AG20443 (cell line): ENCODE measurements around the gene MUC2.
"Not testable (repeated sequence)": the region's sequence is repeated elsewhere in the genome, so short reads cannot be mapped to it uniquely, and the experiment has no call there.

Source experiments
- DNase-seq: peaks from one replicate; pipeline ENCODE4 v3.0.0; 2012; ENCODE audit warnings: low spot score, mixed read lengths

MUC2 gene

DNA sequence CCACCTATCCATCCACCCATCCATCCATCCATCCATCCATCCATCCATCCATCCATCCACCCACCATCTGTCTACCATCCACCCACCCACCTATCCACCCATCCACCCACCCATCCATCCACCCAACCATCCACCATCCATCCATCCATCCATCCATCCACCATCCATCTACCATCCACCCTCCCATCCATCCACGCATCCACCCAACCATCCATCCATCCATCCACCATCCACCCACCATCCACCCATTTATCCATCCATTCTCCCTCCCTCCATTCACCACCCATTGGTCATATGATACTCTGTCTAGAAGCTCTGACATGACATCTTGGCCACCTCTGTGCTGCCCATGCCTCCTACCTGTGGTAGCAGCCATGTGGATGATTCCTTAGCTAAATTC is 31.7 kb downstream of the MUC2 start:
- DNase-seq = no peak

DNA sequence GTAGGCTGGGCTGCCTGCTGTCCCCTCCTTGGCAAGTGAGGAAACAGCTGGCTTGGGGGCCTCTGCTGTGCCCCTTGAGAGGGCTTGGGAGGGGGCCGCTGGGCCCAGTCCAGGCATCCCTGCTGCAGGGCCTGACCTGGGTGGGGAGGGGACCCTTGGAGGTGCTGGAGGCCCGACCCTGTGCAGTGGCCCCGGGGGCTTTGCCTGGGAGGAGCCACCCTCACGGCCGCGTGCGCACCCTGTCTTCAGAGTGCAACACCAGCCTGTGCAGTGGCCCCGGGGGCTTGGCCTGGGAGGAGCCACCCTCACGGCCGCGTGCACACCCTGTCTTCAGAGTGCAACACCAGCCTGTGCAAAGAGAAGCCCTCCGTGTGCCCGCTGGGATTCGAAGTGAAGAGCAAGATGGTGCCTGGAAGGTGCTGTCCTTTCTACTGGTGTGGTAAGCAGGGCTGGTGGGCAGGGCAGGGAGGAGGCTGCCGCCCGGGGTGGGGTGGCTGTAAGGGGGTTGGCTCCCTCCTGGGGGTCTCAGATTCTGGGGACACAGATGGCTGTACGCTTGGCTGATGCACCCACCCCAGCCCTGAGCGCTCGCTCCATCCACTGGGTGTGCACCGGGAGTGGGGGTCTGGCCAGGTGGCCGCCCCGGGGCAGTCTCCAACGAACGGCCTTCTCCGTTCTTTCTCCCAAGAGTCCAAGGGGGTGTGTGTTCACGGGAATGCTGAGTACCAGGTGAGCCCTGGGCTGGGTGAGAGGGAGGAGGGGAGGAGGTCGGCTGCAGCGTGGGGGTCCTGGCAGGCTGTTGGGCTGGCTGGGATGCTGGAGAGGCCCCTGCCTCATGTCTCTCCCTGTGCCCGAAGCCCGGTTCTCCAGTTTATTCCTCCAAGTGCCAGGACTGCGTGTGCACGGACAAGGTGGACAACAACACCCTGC is 32.9 kb downstream of the MUC2 start:
- DNase-seq = no peak

DNA sequence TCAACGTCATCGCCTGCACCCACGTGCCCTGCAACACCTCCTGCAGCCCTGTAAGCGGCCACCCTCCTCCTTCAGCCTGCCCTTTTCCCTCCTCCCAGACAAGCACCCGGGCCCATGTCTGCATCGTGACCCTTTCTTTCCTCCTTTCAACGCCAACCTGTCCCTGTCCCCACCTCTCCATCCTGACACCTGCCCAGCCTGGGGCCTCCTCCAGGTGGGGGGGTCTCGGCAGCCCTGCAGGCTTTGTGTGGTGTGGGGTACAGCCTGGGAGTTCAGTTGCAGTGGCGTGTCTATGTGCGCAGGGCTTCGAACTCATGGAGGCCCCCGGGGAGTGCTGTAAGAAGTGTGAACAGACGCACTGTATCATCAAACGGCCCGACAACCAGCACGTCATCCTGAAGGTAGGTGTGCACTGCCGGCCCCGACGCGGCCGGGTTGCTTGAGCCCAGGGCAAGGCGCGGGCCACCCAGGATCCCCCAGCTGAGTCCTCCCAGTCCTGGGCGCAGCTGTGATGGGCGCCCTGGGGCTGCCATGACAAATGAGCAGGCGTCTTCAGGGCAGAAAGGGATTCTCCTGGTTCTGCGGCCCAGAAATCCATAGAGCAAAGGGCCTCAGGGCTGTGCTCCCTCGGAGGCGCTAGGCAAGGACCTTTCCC is 33.7 kb downstream of the MUC2 start:
- no peak for DNase-seq

DNA sequence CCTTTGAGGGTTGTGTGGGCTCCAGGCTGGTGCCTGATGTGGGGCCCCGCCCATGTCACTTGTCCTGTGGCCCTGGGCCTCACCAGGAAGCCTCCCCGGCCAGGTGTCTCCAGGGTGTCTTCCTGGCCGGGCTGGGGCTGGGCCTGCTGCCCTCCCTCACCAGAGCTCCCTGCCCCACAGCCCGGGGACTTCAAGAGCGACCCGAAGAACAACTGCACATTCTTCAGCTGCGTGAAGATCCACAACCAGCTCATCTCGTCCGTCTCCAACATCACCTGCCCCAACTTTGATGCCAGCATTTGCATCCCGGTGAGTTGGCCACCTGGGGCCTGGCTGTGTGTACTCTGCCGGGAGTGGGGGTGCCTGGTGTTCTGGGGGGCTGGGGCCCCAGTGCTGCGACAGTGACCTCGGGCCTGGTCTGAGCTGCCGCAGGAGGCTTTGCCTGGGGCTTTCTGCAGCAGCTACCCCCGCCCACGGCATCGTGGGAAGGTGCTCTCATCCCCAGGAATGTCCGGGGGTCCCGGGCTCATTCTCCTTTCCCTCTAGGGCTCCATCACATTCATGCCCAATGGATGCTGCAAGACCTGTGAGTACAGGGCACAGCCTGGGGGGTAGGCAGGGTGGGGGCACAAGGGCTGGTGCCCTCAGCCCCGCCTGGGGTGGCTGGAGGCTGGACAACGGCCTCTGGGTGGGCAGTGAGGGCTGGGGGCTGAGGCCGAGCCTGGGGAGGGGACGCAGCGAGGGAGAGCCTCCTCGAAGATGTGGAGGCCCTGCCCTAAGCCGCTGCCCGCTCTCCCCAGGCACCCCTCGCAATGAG is 34.6 kb downstream of the MUC2 start:
- no peak for DNase-seq

DNA sequence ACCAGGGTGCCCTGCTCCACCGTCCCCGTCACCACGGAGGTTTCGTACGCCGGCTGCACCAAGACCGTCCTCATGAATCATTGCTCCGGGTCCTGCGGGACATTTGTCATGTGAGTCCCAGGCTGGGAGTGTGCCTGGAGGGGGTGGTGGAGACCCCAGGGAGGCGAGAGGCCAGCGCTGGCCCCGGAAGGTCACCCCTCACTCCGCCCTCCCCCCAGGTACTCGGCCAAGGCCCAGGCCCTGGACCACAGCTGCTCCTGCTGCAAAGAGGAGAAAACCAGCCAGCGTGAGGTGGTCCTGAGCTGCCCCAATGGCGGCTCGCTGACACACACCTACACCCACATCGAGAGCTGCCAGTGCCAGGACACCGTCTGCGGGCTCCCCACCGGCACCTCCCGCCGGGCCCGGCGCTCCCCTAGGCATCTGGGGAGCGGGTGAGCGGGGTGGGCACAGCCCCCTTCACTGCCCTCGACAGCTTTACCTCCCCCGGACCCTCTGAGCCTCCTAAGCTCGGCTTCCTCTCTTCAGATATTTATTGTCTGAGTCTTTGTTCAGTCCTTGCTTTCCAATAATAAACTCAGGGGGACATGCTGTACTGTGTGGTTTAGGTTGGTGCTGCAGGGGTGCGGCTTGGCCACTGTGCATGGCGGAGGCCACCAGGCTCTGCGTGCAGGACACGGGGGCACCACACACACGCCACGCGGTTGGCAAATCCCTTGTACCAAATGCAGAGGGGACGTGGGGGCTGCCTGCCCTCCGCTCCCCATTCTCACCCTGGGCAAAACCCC is 35.4 kb downstream of the MUC2 start:
- no peak for DNase-seq

DNA sequence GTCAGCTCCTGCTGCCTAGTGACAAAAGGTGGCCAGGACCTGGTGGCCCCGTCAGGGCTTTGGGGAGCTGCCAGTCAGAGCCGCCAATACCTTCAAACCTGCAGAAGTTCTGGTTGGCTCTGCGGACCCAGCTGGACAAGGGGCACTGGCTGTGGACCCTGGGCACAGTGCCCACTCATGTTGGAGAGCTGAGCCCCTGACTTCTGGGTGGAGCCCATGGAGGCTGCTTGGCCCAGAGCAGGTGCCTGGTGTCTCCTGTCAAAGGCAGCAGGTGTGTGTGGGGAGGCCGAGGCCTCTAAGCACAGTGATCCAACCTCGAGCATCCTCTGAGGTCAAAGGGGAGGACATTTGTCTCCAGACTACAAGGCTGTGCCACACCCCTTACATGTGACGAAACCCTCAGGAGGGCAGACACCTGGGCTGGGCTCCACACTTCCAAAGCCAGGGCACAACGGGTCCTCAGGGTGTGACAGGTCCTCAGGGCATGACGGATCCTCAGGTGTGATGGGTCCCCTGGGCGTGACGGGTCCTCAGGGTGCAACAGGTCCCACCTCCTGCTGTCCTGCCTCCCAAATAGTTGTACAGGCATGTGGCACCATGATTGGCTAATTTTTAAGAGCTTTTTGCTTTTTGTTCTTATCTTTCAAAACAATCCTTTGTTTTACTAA is 37.0 kb downstream of the MUC2 start:
- DNase-seq = no peak

DNA sequence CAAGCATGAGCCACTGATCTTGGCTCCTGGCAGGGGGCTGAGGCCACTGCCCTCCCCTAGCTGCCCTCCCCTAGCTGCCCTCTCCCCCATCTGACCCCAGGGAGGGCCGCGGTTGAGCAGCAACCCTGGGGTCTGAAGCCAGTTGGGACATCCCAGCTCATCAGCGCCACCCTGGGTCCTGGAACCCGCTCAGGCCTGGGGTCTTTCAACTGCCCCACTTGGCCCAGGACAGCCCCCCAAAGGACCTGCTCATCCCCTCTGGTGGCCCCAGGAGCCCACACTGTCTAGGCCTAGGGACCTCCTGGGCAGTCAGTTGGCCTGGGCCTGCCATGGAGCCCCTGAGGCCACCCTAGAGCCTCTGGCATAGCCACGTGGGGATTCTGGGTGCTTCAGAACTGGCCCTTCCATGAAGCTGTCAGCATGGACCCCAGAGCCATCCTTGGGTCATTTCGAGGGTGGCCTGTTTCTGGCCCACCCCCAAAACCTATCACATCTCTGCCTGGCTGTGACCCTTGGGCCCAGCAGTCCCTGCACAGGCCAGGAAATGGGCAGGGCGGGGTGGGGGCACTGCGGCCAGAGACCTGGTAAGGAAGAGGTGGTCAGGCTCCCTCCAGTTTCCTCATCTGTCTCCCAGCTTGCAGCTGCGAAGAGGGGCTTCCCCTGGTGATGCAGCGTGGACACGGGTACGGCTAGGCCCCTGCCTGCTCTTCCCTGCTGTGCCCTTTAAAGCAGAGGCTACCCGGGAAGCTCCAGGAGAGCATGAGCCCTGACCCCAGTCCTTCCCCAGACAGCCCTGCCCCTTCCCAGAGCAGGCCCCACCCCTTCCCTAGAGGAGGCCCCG is 37.9 kb downstream of the MUC2 start:
- DNase-seq = no peak

DNA sequence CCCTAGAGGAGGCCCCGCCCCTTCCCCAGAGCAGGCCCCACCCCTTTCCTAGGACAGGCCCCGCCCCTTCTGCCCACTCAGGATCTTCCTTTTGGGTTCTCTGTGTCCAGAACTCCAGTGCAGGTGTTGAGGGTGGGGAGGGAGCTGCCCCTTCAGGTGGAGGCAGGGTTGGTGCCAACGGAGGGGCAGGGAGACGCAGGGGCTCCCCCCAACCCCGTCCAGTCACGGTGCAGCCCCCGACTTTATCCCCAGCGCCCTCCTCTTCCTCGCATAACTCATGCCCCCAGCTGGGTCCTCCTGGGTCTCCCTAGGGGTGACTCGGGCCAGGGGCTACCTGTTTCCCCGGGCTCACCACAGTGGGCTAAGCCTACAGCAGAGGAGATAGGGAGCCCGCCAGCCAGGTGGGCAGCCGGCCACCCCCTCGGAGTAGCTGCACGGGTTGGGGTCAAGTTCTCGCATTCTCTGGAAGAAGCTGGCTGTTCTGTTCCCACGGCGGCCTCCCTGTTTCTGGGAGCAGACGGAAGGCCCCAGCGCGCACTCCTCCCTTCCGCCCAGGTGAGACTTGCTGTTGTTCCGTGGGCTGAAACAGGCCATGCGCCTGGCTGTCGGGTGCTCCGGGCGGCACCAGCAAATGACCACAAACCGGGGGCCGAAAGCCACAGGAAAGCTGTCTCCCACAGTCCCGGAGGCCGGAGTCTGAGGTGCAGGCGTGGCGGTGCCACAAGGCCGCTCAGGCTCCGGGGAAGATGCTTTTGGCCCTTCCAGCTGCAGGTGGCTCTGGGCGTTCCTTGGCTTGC is 38.9 kb downstream of the MUC2 start:
- no peak for DNase-seq

DNA sequence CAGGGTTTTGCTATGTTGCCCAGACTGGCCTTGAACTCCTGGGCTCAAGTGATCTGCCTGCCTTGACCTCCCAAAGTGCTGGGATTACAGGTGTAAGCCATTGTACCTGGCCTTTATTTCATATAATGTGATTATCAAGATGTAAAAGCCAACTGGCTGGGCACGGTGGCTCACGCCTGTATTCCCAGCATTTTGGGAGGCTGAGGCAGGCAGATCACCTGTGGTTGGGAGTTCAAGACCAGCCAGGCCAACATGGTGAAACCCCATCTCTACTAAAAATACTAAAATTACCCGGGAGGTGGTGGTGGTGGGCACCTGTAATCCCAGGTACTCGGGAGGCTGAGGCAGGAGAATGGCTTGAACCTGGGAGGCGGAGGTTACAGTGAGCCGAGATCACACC is 40.6 kb downstream of the MUC2 start:
- not testable (repeated sequence) for DNase-seq

DNA sequence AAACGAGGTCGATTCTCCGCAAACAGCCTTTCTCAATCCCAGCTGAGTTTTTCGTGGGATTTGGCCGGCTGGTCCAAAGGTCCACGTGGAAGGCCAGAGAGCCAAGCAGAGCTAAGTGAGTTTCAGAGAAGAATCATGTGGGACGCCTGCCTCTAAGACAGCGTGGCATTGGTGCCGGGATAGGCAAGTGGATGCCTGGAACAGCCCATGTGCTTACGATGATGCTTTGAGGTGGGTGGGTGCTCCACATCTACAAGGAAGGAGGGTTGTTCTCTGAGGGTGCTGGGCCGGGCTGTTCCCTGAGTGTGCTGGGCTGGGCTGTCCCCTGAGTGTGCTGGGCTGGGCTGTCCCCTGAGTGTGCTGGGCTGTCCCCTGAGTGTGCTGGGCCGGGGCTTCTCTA is 41.4 kb downstream of the MUC2 start:
- no peak for DNase-seq

DNA sequence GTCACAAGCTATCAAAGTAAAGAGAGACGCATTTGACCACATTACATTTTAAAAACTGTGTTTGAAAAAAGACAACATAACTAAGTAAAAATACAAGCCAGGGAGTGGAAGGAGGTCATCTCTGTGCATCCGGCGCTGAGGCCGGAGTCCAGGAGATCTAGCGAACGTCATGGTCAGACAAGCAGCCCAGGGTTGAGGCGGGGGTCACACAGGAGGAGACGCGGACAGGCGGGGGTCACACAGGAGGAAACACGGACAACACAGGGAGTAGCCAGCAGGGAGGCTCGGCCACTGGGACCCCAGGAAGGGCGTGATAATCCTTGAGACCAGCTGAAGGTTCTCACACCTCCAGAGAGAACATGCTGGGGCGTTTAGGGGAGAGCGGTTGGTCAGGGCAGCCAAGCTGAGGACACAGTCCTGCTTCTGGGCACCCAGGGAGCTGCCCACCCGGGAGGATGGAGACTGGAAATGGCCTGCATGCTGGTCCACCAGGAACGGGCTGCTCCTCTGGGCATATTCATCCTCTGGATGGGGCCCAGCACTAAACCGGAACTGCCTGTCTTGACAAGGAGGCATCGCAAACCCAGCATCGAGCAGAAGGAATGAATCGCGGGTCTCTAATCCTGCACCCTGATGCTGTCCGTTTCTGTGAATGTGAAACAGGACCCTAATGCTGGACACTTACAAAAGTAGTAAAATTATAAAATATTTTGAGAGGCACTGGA is 42.2 kb downstream of the MUC2 start:
- DNase-seq = no peak

DNA sequence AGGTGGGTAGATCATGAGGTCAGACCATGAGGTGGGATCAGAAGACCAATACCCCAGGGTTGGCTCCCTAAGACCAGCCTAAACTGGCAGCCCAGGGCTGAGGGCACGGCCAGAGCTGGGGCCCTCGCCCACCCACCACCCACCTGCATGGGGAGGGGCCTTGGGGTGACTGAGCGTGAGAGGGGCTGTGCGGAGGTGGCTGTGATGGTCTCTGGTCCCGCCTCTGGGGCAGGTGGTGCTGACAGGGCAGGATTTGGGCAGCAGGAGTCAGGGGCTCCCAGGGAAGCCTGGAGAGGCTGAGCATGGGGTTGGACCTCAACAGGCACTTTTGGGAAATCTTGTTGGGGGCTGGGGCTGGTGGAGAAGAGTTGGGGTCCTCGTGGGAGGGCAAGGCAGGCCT is 43.3 kb downstream of the MUC2 start:
- DNase-seq = no peak

DNA sequence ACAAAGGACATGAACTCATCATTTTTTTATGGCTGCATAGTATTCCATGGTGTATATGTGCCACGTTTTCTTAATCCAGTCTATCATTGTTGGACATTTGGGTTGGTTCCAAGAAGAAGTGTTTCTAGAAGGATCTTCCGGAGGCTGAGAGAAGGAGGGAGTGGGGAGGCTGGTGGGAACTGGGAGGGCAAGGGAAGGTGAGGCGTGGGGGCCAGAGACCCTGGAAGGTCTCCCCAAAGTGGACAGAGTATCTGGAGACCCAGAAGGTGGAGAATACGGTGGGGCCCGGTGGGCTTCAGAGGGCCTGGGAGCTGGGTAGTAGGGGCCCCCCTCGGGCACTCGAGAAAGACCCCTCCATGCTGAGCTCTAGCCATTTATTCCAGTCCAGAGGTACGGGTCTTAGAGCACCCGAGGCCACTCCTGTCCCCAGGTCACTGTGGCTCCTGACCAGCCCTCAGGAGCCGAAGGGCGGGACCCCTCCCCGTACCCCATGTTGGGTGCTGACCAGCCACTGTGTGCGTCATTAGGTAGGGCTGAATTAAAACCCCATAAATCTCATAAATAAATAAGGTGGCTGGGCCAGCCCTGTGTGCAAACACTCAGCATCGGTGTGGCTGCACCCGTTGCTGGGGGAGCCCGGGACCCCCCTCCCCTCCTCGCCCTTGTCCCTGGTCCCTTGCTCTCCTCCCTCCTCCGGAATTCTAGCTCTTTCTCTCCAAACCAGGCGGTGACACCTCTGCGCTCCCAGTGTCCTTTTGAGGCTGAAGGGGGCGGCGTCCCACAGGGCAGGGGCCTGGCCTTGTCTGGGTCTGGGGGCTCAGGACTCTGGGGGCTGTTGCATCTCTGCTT is 44.3 kb downstream of the MUC2 start:
- DNase-seq = no peak

DNA sequence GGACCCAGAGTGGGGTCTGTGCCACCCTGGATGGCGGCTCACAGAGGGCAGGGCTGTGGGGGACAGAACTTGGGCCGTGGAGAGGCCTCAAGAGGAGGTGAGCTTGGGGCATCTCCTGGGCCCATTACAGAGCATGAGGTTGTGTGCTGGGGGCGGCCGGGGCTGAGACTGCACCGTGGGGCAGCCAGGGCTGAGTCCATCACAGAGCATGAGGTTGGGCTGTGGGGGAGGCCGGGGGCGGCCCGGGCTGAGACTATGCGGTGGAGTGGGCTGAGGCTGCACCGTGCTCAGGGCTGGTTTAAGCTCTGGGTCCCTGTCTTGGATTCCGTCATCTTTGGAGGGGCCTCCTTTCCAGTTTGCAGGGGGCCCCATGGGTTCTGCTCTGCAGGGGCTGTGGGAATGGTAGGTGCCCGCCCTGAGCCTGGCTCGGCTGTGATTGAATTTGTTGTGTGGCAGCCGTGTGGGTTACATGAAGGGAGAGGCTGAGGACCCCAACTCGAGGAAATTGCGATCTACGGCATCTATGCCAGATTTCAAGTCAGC is 45.0 kb downstream of the MUC2 start:
- no peak for DNase-seq

DNA sequence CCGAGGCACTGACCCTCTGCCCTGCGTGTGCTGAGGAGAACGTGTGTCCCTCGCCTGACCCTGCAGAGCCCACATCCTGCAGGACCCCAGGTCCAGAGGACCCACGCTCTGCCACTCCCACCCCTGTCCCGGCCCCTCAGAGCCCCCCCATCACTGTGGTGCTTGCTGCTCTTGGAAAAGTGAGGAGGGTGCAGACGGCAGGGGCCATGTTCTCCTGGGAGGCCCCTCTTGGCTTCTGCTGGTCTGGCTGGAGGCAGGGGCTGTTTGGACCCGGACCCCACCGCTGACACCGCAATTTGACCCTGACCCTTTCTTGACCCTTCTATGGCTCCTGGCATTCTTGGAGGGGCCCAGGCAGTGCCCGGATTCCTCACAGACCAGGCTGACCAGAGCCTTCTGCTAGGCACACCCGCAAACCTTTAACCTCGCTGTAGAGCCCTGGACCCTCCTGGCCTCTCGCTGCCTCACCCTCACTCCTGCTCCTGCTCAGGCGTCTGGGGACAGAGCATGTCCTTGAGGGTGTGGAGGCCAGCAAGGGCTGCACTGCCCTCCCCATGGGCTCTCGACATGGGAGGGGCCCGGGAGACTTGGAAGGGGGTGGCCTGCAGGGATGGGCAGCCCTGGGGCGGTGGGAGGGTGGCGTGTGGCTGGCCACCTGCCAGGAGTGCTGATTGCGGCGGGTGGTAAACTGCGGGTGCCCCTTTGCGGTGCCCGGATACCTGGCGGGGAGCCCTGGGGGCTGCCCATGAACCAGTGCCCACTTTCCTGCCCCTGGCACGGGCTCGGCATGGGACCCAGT is 46.1 kb downstream of the MUC2 start:
- DNase-seq = no peak

DNA sequence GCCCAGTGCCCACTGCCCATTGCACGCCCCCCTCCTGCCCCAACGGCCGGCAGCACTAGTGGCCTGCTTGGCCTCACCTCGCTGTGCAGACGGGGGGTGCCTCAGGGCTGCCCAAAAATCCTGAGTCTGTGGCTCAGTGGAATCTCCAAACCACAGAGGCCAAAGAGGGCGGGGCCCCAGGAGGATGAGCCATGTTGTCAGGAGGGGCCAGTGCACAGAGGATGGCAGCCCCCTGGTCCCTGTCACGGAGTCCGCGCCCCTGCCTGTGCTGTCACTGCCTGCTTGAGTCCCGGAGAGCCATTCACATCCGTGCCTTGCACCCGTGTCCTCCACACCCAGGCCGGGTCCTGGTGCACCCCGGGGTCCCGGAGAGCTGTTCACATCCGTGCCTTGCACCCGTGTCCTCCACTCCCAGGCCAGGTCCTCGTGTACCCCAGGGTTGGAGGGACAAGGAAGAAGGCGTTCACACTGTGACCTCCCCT is 46.7 kb downstream of the MUC2 start:
- DNase-seq = no peak
